Right ventricle myocardium superior (tissue), 1 donor: ENCODE results near the gene PSAPL1. TPM values are rescaled to one million over a fixed set of nuclear protein-coding genes. Genes with fewer than 3 reads are reported as not detected.

Experiments used
- ATAC-seq: fragments of 200-7000 bp; cut with Tn5 transposase; one replicate; pipeline ENCODE4 v1.9.1; 2020; ENCODE audit warnings: mild to moderate bottlenecking; ENCODE audit not compliant: poor library complexity
- DNase-seq: peaks from one replicate; pipeline ENCODE4 v3.0.0-alpha.2; 2020
- intact Hi-C: fragments of 100-400 bp; cut with DNase I; formaldehyde crosslinking; loops from one replicate; pipeline ENCODE4 v1.11.2; 2022
- microRNA-seq: library from miRNA; unstranded; fragments of <30 nt; microRNA quantifications from one replicate; pipeline ENCODE4 v1.2.0, GENCODE V29; 2020
- total RNA-seq: library from RNA; stranded (reverse); fragmentation: NEBNext Ultra II Directional; extraction: Animal tissue kit (Norgen Biotek cat#: 25700); gene quantifications from one replicate; pipeline ENCODE4 v1.2.1, GENCODE V29; 2021
- donor health status: DM: no; HTN: yes; CAD: no; lungs with severe emphysema.

Gene PSAPL1
- total RNA-seq, 1 donor from 2014 or later: not detected

DNA sequence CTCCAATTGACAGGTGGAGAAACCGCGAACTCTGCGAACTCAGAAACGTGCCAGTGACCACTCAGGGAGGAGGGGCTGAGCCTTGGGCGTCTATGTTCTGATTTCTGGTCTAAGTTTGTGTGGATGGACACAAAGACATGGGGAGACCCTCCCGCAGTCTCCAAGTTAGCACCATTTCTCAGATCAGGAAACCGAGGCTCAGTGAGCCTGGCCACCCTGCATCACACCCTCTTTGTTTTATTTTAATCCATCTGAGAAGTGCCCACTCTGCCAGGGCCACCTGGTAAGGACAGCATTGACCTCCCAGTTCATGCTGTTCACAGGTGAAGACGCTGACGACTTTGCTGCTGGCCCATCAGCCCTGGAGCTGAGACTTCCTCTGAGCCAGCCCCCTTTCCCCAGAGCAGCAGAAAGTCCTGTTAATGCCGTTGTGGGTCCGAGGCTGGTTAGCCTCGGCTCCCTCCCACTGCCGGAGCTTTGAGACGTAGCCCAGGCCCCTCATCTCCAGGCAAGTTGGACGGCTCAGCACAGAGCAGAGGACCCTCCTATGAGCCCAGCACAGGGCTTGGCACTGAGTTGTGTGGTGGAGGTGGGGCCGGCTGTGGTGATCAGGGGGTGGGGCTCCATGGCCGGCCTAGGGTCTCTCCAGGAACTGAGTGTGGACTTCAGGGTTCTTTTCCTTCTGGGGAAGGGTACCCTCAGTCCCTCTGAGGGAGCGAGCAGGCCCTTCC is 43.7 kb downstream of the PSAPL1 start:
- DNase-seq (no peak), ATAC-seq (no peak)
- intact Hi-C loops: no loop called here

DNA sequence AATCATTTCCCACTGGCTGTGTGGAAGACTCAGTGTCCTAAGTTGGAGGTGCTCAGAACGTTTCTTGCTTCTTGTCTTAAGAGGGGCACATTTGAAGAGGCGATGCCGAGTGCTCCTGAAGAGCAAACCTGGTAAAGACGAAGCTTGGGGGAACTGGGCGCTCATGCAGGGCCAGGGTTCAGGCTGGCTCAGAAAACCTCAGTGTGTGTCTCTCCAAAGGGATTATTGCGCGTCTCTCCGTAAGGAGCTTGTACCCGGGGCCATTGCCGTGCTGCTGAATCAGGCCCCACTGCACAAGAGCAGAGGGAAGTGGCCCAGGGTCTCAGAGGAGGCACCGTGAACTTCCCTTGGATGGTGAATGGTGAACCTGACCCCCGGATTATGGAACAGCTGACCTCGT is 44.4 kb downstream of the PSAPL1 start:
- no peak for DNase-seq
- ATAC-seq: no peak
- intact Hi-C loops: no loop called here

DNA sequence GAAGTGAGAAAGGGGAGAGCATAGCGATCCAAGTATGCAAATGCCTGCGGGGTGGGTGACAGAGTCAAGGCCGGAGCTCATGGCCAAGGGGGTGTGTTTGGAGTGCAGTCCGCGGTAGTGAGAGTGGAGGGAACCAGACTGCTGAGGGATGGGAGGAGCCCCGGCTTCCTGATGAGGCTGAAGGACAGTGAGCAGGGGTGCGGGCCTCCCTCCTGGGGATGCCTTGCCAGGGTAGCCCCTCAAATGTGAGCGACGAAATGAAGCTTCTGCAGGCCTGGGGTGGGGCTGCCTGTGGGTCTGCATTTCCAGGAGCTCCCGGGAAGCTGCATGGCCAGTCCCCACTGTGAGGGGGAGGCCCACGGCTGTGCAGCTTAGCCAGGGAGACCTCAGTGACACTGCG is 45.0 kb downstream of the PSAPL1 start:
- intact Hi-C loops: no loop called here
- no peak for DNase-seq
- no peak for ATAC-seq

DNA sequence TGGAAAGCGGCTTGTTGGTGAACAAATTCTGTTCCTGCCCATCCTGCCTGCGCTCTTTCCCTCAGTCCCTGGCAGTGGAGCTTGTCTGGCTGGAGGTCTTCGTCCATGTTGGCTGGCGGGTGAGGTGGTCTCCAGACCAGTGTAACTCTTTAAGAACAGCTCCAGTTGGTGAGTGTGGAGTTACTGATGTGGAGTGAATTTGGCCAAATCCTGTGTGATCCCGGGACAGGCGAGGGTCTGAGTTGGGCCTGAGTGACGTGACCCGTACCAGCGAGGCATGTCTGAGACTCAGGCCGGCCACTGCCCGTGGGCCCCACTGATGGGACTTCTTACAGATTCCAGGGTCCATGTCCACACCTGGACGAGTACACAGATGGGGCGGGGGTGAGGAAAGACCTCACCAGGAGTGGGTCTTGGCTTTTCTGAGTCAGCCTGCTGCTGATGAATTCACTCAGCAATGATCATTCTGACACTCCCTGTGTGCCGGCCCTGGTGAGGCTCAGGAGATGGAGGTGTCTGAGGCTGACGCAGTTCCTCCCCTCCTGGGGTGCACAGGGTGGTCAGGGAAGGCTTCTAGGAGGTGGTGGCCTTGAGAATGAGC is 45.5 kb downstream of the PSAPL1 start:
- DNase-seq (no peak), ATAC-seq (no peak)
- intact Hi-C loops: no loop called here

DNA sequence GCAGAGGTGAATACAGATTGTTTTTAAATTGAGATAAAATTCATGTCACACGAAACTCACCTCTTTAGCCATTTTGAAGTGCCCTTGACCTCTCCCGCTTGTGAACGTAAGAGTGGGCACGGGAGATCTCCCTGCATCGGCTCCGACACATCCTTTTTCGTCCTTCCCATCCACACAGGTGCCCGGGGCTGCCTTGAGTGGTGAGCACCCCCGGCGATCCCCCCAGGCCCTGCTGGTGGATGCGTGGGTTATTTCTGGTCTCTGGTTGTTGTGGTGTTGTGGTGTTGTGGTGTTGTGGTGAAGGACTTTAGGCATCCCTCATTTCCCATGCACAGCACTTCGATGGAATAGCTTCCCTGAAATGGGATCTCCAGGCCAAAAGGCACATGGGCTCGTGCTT is 46.1 kb downstream of the PSAPL1 start:
- DNase-seq (no peak), ATAC-seq (no peak)
- intact Hi-C loops: no loop called here

DNA sequence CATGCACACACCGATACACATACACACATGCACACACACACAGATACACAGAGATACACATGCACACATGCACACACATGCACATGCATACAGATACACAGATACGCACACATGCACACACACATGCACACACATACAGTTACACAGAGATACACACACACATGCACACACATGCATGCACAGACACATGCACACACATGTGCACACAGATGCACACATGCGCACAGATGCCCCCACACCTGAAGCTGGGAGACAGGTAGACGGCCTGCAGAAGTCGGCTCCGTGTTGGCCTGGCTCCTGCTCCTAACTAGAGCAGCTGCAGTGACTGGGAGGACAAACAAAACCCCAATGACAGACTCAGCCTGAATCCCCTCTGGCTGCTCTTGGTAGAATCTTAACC is 46.8 kb downstream of the PSAPL1 start:
- DNase-seq (no peak), ATAC-seq (no peak)
- intact Hi-C loops: no loop called here

DNA sequence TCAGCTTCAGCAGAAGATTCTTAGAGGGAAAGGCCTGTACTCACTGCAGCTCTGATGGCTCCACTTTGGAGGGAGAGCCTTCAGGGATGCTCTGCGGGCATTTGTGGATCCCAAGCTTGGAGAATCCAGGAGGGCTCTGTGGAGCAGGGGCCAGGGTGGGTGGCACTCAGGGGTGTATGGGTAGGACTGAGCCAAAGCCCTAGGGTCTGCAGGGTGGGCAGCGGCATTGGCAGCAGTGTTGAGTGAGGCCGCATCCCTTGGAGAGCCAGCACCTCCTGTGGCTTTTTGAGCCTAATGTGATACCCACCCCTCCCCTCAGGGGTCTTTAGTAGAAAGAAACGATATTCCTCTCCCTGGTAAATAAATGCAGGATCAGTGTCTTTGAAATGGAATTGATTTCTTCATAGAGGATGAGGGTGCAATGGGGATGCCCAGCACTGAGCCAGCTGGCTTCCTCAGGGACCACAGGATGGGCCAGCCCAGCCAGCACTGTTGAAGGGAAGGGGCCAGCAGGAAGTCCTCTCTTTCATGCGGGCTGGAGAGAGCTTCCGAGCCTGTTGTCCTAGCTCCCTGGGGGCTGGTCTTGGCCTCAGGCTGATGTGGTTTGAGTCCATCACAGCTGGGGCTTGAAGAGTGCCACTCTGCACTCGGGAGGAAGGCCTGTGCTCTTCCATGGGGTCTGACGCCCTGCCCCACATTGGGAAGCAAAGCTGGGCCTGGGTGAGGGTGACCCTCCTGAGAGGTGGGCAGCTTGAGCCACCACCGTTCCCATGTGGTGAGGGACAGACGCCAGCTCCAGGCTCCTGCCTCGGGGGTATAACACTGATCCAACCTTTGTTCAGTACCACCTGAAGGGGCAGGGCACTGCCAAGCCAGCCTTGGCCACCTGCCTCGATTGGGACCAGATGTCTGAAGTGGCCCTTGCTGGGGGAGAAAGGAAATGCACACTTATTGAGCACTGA is 49.5 kb downstream of the PSAPL1 start:
- no peak for ATAC-seq
- DNase-seq: no peak
- intact Hi-C loops: no loop called here

DNA sequence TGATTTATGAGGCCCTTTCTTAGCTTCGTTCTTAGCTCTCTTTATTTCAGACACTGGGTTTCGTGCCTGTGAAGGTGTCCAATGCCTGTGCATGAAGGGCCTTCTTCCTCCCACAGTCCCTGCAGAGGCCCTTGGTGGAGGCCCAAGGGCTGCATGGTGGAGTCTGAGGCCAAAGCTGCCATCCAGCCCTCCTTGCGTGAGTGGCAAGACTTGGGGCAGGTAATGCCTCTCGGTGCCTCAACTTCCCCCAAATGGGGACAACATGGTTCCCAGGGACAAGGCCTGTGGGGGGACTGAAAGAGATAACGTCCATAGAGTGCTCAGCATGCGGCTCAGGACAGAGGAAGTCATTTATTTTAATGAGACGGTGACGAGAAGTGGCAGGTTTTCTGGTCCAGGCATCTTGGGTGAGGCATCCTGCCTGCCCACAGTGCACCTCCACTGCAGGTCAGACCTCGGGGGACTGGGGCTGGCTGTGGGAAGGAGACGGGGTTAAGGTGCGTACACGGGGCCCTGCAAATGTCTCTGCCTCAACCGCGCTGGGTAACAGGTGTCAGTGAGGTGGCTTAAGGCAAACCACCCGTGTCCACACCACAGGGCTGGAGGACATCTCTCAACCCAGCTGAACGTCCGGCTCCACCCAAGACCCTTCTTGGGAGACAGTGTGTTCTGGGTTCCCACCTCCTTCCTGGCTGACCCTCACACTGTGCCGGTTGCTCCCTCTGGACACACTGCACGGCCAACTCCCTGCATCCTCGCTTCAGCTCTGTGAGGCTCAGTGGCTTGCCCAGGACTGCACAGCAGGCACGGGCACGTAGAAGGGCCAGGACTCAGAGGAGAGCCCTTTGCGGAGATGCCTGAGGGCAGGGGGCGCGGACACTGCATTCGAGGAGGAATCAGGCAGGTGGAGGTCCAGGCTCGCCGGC is 50.5 kb downstream of the PSAPL1 start:
- ATAC-seq (no peak), DNase-seq (no peak)

DNA sequence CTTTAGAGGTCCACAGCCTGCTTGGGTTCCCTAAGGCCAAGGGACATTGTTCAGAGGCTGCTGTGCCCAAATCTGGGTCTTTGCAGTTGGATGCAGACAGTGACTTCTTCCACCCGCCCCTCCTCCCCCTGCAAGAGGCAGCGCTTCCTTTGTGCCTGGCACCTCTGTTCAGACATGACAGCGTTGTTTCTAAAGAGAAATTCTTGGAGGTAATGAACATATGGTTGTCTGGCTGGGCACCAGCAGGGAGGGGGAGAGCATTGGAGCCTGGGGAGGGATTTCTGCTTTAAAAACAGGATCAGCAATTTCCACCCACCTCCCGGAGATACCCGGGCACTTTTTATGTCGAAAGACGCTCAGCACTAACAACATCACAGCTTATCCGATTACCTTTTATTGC is 51.5 kb downstream of the PSAPL1 start:
- DNase-seq (no peak), ATAC-seq (no peak)
- intact Hi-C loops: no loop called here

More for the DNA sequence above, 50.5 kb downstream of the PSAPL1 start:
- intact Hi-C loops: no loop called here

DNA sequence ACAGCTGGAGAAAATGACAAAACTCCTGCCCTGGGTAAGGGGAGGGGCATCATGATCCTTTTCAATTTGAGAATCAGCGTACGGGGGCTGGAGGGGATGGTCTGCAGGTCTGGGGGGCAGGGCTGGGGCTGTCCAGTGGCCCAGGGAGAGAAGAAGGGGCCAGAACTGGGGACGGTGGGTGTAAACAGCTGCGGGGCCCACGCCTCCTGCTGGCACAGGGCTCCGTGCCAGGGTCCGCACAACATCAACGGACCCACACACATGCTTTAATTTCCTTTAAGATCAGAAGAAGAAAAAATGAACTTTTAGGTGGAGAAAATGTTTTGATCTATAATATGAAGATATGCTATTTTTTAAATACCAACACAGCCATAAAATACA is 52.1 kb downstream of the PSAPL1 start:
- DNase-seq (no peak), ATAC-seq (no peak)
- intact Hi-C loops: no loop called here

DNA sequence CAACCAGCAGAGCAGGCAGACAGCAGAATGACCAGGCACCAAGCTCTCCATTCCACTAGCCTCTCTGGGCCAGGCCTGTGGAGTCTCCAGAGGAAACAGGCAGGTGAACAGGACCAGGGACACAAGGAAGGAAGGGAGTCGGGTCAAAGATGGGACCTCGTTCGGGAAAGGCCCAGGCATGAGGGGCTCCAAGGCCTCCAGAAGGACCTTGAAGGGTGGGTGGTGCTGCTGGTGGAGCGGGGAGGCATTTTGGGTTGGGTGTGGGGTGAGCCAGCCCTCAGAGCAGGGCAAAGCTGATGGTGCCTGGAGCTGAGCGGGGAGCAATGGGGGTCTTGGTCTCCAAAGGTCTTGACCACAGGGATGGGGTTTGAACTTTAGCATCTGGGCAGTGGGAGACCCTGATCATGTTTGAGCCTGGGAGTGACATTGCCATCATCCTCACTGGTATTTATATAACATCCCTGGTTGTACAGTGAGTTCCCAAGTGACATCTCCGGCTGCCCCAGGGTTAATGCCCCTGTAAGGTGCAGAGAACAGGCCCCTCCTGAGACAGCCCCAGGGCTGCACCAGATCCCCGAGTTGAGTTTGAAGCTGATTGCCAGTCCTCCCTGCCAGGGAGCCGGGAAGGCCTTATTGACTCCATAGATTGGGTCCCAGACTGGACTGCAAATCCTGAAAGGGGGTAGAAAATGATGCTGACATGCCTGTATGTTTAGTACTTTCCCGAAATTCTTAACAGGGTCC is 52.7 kb downstream of the PSAPL1 start:
- DNase-seq: no peak
- intact Hi-C loops: no loop called here
- ATAC-seq: no peak

DNA sequence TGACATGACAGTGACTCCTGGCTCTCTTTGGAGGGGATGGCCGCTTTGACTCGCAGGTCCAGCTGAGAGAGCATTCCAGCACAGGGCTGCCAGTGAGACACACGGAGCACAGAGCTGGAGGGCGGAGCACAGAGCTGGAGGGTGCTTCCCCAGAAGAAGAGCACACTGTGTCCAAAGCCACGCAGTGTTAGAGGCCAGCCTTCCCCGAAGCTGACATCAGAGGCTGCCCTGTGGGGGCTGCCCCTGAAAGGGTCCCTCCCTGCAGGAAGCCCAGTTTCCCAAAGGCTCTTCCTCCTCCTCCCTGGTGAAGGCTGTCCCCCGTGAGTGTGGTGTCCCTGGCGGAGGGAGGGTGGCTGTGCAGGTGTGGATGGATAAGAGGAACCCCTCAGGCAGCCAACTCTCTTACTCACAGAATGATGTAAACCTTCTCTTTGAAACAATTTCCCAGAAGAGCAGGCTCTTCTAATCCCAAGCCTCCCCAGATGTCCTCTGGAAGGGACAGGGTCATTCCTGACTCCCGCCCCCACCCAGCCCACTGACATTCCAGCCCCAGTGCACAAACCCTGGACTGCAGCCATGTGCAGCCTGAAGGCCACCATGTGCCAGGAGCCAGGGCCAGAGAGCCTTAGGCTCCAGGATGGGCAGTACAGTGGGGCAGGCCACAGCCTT is 53.4 kb downstream of the PSAPL1 start:
- peak; percentile 70 for ATAC-seq
- intact Hi-C loops: no loop called here
- DNase-seq: no peak

Small RNAs within 50 kb of the gene (microRNA-seq; reads per million reads assigned to microRNA genes)
- gene MIR4274: not detected

Other genes with a start within 250 kb of the PSAPL1 start
- 1.2 TPM for gene SORCS2, start 242.4 kb downstream of the PSAPL1 start, total RNA-seq